WTC11 (cell line): ENCODE results near the gene HOXD10. TPM values are rescaled to one million over a fixed set of nuclear protein-coding genes. Genes with fewer than 3 reads are reported as not detected.

Source experiments
- ATAC-seq: fragments of 200-7000 bp; cut with Tn5 transposase; 2 replicates; pipeline ENCODE4 v1.10.0; 2021; ENCODE audit warnings: mild to moderate bottlenecking, moderate library complexity
- CTCF ChIA-PET: fragments of 300-600 bp; sonication (Branson Sonifier 250); formaldehyde crosslinking; loops from one replicate; lab custom pipeline; 2021; ENCODE audit warnings: antibody characterized with exemption; lab: Charles Lee
- POLR2A ChIA-PET: fragments of 350-600 bp; sonication (Branson Sonifier 250); formaldehyde crosslinking; loops from one replicate; lab custom pipeline; 2021; ENCODE audit warnings: antibody characterized with exemption; lab: Charles Lee
- DNase-seq: peaks from one replicate; pipeline ENCODE4 v3.0.0; 2021; ENCODE audit warnings: low spot score
- H3K27ac Mint-ChIP-seq: 2 replicates; pipeline ENCODE4 v1.8.0; 2021; ENCODE audit warnings: mixed read lengths
- H3K27me3 Mint-ChIP-seq: 2 replicates; pipeline ENCODE4 v1.8.0; 2021; ENCODE audit warnings: low read depth, mild to moderate bottlenecking, moderate library complexity, mixed read lengths
- H3K36me3 Mint-ChIP-seq: 2 replicates; pipeline ENCODE4 v1.8.0; 2021; ENCODE audit warnings: mixed read lengths
- H3K4me1 Mint-ChIP-seq: 2 replicates; pipeline ENCODE4 v1.8.0; 2022; ENCODE audit warnings: mixed read lengths
- H3K4me3 Mint-ChIP-seq: 2 replicates; pipeline ENCODE4 v1.8.0; 2021; ENCODE audit warnings: mild to moderate bottlenecking, moderate library complexity, mixed read lengths
- H3K9me3 Mint-ChIP-seq: 2 replicates; pipeline ENCODE4 v1.8.0; 2021; ENCODE audit warnings: mixed read lengths
- CTCF ChIP-seq: fragments of 200-600 bp; IDR thresholded peaks from 2 replicates; pipeline ENCODE4 v1.8.0; 2022; ENCODE audit warnings: antibody characterized with exemption
- E2F4 ChIP-seq: sonication (generic); formaldehyde crosslinking; IDR thresholded peaks from 2 replicates; pipeline ENCODE4 v1.8.1; 2022; ENCODE audit warnings: low read depth, mild to moderate bottlenecking, moderate library complexity, missing genetic modification reagents, borderline replicate concordance
- E2F5 ChIP-seq: sonication (generic); formaldehyde crosslinking; IDR thresholded peaks from 2 replicates; pipeline ENCODE4 v1.8.1; 2022; ENCODE audit warnings: mild to moderate bottlenecking, moderate library complexity, missing genetic modification reagents
- ESRRA ChIP-seq: sonication (generic); formaldehyde crosslinking; IDR thresholded peaks from 2 replicates; pipeline ENCODE4 v1.8.1; 2022; ENCODE audit warnings: mild to moderate bottlenecking, missing genetic modification reagents, borderline replicate concordance
- GABPB1 ChIP-seq: sonication (generic); formaldehyde crosslinking; IDR thresholded peaks from 2 replicates; pipeline ENCODE4 v1.8.1; 2023; ENCODE audit warnings: mild to moderate bottlenecking, missing genetic modification reagents
- JUN ChIP-seq: sonication (generic); formaldehyde crosslinking; IDR thresholded peaks from 2 replicates; pipeline ENCODE4 v1.8.0; 2023; ENCODE audit warnings: mild to moderate bottlenecking, missing genetic modification reagents
- MYBL2 ChIP-seq: sonication (generic); formaldehyde crosslinking; IDR thresholded peaks from 2 replicates; pipeline ENCODE4 v1.8.1; 2023; ENCODE audit warnings: mild to moderate bottlenecking, moderate library complexity, missing genetic modification reagents
- NFE2L1 ChIP-seq: sonication (generic); formaldehyde crosslinking; IDR thresholded peaks from 2 replicates; pipeline ENCODE4 v1.8.1; 2023; ENCODE audit warnings: missing genetic modification reagents
- NR3C1 ChIP-seq: sonication (generic); formaldehyde crosslinking; conservative IDR thresholded peaks from 2 replicates; pipeline ENCODE4 v1.8.1; 2023; ENCODE audit warnings: low read depth, mild to moderate bottlenecking, missing genetic modification reagents
- PRDM15 ChIP-seq: sonication (generic); formaldehyde crosslinking; IDR thresholded peaks from 2 replicates; pipeline ENCODE4 v1.8.0; 2022; ENCODE audit warnings: missing genetic modification reagents
- STAT6 ChIP-seq: sonication (generic); formaldehyde crosslinking; conservative IDR thresholded peaks from 2 replicates; pipeline ENCODE4 v1.8.1; 2023; ENCODE audit warnings: mild to moderate bottlenecking, low read depth, missing genetic modification reagents, moderate library complexity
- ZNF232 ChIP-seq: sonication (generic); formaldehyde crosslinking; IDR thresholded peaks from 2 replicates; pipeline ENCODE4 v1.8.0; 2022; ENCODE audit warnings: mild to moderate bottlenecking, missing genetic modification reagents
- ZNF263 ChIP-seq: sonication (generic); formaldehyde crosslinking; IDR thresholded peaks from 2 replicates; pipeline ENCODE4 v1.8.1; 2022; ENCODE audit warnings: low read depth, mild to moderate bottlenecking, moderate library complexity, missing genetic modification reagents
- total RNA-seq: library from RNA; stranded (reverse); gene quantifications from 3 replicates; pipeline ENCODE4 v1.2.3, GENCODE V29; 2021

The HOXD10 gene
- total RNA-seq, 1 experiment from 2014 or later = not detected

GRCh38 chr2:176110415-176111308 lies 5.9 kb upstream of the HOXD10 start:
- TF ChIP-seq ZNF232 (CRISPR knock-in tag) (no peak), JUN (CRISPR knock-in tag) (no peak), STAT6 (CRISPR knock-in tag) (no peak), ESRRA (CRISPR knock-in tag) (no peak), PRDM15 (CRISPR knock-in tag) (no peak), NFE2L1 (CRISPR knock-in tag) (no peak), NR3C1 (no peak), E2F4 (CRISPR knock-in tag) (no peak), ZNF263 (CRISPR knock-in tag) (no peak), E2F5 (CRISPR knock-in tag) (no peak)
- Mint-ChIP-seq H3K27me3 (peaks cover 98% of the 10 kb centered on the region), H3K9me3 (no peaks in the 10 kb centered on the region), H3K36me3 (0 out of 2 replicates have a peak, but pooled peaks cover 4% of the 10 kb centered on the region), H3K4me3 (no peak overlapping the region), H3K4me1 (peaks cover 33% of the 10 kb centered on the region), H3K27ac (no peak overlapping the region)
- DNase-seq = no peak
- ATAC-seq = no peak
- CTCF ChIA-PET = interaction anchor here (0.6 to 2.2 kb wide), 12 partner anchors 10 to 444 kb away, joined by 3 to 15 read pairs (median 4); partner anchors contain the start of gene HOXD9
- POLR2A ChIA-PET = no interaction called here

- H3K9me3 Mint-ChIP-seq = no peaks in the 10 kb centered on the region
- H3K27ac Mint-ChIP-seq = no peak overlapping the region
- CTCF ChIA-PET = interaction anchor here (0.6 to 2.2 kb wide), 14 partner anchors 10 to 547 kb away, joined by 3 to 15 read pairs (median 3); partner anchors contain the start of gene HOXD9
- DNase-seq = peak; percentile 80
- H3K27me3 Mint-ChIP-seq = peaks cover 98% of the 10 kb centered on the region
- peak; percentile 26; the same call in 1 of the 2 replicates for TF ChIP-seq GABPB1 (CRISPR knock-in tag)
- TF ChIP-seq MYBL2 (CRISPR knock-in tag) = no peak
- TF ChIP-seq CTCF = peak; percentile 40; the same call in 1 of the 2 replicates
- TF ChIP-seq, all 79 proteins: peak for 2
- Mint-ChIP-seq H3K4me1 (peaks cover 29% of the 10 kb centered on the region), H3K36me3 (0 out of 2 replicates have a peak, but pooled peaks cover 4% of the 10 kb centered on the region), H3K4me3 (no peak overlapping the region)
- ATAC-seq = peak; percentile 12
- POLR2A ChIA-PET = no interaction called here
Observed at GRCh38 chr2:176111309-176111663, 5.3 kb upstream of the HOXD10 start.
